ENCODE results near the gene BABAM2.

GRCh38 chr2:27962006-27962405 is 71.5 kb downstream of the BABAM2 start:
- TF ChIP-seq, protein P1, sequence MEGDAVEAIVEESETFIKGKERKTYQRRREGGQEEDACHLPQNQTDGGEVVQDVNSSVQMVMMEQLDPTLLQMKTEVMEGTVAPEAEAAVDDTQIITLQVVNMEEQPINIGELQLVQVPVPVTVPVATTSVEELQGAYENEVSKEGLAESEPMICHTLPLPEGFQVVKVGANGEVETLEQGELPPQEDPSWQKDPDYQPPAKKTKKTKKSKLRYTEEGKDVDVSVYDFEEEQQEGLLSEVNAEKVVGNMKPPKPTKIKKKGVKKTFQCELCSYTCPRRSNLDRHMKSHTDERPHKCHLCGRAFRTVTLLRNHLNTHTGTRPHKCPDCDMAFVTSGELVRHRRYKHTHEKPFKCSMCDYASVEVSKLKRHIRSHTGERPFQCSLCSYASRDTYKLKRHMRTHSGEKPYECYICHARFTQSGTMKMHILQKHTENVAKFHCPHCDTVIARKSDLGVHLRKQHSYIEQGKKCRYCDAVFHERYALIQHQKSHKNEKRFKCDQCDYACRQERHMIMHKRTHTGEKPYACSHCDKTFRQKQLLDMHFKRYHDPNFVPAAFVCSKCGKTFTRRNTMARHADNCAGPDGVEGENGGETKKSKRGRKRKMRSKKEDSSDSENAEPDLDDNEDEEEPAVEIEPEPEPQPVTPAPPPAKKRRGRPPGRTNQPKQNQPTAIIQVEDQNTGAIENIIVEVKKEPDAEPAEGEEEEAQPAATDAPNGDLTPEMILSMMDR (tag by site-specific recombination; IDR thresholded peaks at IDR 0.05) = no peak
- TF ChIP-seq, protein P2, sequence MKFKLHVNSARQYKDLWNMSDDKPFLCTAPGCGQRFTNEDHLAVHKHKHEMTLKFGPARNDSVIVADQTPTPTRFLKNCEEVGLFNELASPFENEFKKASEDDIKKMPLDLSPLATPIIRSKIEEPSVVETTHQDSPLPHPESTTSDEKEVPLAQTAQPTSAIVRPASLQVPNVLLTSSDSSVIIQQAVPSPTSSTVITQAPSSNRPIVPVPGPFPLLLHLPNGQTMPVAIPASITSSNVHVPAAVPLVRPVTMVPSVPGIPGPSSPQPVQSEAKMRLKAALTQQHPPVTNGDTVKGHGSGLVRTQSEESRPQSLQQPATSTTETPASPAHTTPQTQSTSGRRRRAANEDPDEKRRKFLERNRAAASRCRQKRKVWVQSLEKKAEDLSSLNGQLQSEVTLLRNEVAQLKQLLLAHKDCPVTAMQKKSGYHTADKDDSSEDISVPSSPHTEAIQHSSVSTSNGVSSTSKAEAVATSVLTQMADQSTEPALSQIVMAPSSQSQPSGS (tag by site-specific recombination; IDR thresholded peaks at IDR 0.05; ENCODE audit: low read depth) = no peak
- TF ChIP-seq, protein P3, sequence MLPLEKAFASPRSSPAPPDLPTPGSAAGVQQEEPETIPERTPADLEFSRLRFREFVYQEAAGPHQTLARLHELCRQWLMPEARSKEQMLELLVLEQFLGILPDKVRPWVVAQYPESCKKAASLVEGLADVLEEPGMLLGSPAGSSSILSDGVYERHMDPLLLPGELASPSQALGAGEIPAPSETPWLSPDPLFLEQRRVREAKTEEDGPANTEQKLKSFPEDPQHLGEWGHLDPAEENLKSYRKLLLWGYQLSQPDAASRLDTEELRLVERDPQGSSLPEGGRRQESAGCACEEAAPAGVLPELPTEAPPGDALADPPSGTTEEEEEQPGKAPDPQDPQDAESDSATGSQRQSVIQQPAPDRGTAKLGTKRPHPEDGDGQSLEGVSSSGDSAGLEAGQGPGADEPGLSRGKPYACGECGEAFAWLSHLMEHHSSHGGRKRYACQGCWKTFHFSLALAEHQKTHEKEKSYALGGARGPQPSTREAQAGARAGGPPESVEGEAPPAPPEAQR (tag by site-specific recombination; IDR thresholded peaks at IDR 0.05) = no peak
- no peak for TF ChIP-seq ZBTB7A (tag by site-specific recombination; IDR thresholded peaks at IDR 0.05; ENCODE audit: low read depth)
- TF ChIP-seq, protein P4, sequence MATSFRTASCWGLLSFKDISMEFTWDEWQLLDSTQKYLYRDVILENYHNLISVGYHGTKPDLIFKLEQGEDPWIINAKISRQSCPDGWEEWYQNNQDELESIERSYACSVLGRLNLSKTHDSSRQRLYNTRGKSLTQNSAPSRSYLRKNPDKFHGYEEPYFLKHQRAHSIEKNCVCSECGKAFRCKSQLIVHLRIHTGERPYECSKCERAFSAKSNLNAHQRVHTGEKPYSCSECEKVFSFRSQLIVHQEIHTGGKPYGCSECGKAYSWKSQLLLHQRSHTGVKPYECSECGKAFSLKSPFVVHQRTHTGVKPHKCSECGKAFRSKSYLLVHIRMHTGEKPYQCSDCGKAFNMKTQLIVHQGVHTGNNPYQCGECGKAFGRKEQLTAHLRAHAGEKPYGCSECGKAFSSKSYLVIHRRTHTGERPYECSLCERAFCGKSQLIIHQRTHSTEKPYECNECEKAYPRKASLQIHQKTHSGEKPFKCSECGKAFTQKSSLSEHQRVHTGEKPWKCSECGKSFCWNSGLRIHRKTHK (tag by site-specific recombination; IDR thresholded peaks at IDR 0.05) = no peak
- TF ChIP-seq ZNF548 (tag by site-specific recombination; IDR thresholded peaks at IDR 0.05) = no peak
- TF ChIP-seq, protein P5, sequence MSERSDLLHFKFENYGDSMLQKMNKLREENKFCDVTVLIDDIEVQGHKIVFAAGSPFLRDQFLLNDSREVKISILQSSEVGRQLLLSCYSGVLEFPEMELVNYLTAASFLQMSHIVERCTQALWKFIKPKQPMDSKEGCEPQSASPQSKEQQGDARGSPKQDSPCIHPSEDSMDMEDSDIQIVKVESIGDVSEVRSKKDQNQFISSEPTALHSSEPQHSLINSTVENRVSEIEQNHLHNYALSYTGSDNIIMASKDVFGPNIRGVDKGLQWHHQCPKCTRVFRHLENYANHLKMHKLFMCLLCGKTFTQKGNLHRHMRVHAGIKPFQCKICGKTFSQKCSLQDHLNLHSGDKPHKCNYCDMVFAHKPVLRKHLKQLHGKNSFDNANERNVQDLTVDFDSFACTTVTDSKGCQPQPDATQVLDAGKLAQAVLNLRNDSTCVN (tag by site-specific recombination; optimal IDR thresholded peaks at IDR 0.05) = no peak
- no peak for TF ChIP-seq TCF7L2 (IDR thresholded peaks at IDR 0.05; ENCODE audit: borderline replicate concordance, low read depth, low read length)
- TF ChIP-seq PRDM1 (tag by site-specific recombination; IDR thresholded peaks at IDR 0.05) = no peak
- TF ChIP-seq ZNF791 (tag by site-specific recombination; IDR thresholded peaks at IDR 0.05) = no peak
- TF ChIP-seq ZIC2 (tag by site-specific recombination; IDR thresholded peaks at IDR 0.05) = no peak
